Measurements from ENCODE around the gene SLX4.

- TF ChIP-seq CTCF (IDR thresholded peaks at IDR 0.05) = no peak
- TF ChIP-seq POLR2A (IDR thresholded peaks at IDR 0.05) = no peak
These were observed 58.1 kb downstream of the SLX4 start for GRCh38 chr16:3553138-3553923.
